MM.1S (cell line): ENCODE data around the gene TJP1.

Experiments used
- EZH2phosphoT487 ChIP-seq: fragments of 300-600 bp; sonication (generic); IDR thresholded peaks from 2 replicates; pipeline ENCODE4 v1.6.1; 2018; ENCODE audit warnings: antibody characterized with exemption, low read length
- TF ChIP-seq, protein P1 (sequence below): fragments of 300-600 bp; sonication (generic); IDR thresholded peaks from 2 replicates; pipeline ENCODE4 v1.5.1; 2016; ENCODE audit warnings: antibody characterized with exemption, low read length, mixed read lengths

DNA sequence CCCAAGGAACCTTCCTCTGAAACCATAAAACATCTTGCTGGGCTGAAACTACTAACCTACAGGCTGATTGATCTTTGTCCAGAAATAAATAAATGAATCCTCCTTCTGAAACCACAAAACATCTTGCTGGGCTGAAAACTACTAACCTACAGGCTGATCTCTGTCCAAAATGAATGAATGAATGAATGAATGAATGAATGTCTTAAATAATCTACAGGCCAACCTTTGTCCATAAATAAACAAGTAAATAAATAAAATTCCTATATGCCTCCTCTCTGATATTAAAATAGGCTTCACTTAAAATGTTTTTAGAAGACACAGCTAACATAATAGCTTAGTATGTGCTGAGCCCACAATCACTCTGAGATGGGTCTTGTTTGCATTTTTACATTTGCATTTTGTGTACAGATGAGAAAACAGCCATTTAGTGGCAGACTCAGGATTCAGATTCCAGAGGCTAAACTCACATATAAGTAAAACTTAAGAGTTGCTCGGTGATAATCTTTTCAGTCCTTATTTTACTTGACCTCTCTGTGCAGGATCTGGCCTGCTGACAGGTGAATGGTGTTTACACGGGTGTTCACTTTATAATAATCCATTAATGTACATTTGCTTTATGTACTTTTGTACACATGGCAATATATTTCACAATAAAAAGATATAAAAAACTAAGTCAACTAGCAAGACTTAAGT, 10.4 kb downstream of the TJP1 start:
- TF ChIP-seq, protein P1, sequence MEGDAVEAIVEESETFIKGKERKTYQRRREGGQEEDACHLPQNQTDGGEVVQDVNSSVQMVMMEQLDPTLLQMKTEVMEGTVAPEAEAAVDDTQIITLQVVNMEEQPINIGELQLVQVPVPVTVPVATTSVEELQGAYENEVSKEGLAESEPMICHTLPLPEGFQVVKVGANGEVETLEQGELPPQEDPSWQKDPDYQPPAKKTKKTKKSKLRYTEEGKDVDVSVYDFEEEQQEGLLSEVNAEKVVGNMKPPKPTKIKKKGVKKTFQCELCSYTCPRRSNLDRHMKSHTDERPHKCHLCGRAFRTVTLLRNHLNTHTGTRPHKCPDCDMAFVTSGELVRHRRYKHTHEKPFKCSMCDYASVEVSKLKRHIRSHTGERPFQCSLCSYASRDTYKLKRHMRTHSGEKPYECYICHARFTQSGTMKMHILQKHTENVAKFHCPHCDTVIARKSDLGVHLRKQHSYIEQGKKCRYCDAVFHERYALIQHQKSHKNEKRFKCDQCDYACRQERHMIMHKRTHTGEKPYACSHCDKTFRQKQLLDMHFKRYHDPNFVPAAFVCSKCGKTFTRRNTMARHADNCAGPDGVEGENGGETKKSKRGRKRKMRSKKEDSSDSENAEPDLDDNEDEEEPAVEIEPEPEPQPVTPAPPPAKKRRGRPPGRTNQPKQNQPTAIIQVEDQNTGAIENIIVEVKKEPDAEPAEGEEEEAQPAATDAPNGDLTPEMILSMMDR, result no peak
- no peak for TF ChIP-seq EZH2phosphoT487
